ENCODE data around the gene MYO6.
"Not testable (repeated sequence)": the region's sequence is repeated elsewhere in the genome, so short reads cannot be mapped to it uniquely, and the experiment has no call there.

The MYO6 gene

DNA sequence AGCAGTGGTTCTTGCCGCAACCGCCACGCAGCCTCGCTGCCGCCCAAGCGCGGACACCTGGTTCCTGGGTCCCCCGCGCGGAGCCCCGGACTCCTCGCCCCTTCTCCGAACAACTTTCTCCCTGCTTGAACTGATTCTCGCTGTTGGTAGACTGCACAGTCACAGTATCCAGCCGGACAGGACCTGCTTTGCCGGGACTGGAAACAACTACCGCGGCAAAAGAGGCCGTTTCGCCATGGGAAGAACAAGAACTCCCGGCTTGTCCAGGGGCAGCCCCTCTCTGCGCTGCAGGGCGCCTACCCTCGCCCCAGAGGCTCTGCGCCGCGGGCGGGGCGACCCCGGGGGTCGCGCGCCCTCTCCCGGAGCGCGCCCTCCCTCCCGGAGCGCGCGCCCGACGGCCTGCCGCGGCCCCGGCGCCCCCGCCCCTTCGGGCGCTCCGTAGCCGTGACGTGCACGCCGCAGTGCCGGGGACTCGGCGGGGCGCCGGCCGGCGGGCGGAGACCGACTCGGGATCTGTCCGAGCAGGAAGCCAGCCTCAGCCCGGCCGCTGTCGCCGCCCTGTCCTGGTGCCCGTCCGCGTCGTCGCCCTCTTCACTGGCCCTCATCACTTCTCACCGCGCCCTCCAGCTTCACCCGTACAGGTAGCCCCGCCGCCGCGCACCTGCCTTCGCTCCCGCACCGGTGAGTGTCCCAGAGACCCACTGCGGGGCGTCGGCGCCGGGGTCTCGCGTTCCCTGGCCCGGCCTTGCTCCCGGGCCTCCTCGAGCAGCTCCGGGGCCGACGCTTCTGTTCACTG lies at the start of gene MYO6:
Gene MYO6, plus strand, starts transcription at position 497 of the 796 bp plus-strand sequence. CDS start 68,309 bp downstream, outside the sequence.
- no peaks in the 10 kb centered on the region for H3K9me3 ChIP-seq (ENCODE audit: low read length)
- no peaks in the 10 kb centered on the region for H3K36me3 ChIP-seq (ENCODE audit: insufficient read depth, low read length)
- no peaks in the 10 kb centered on the region for H3K27me3 ChIP-seq (ENCODE audit: insufficient read depth, low read length)
- peaks cover 8% of the 10 kb centered on the region for H3K4me1 ChIP-seq (ENCODE audit: insufficient read depth, low read length)
- H3K4me3 ChIP-seq (ENCODE audit: low read length), result peak within 1 kb of the TSS; percentile 88
- H2AFZ ChIP-seq (ENCODE audit: low read depth, low read length), result peak within 1 kb of the TSS; percentile 79

DNA sequence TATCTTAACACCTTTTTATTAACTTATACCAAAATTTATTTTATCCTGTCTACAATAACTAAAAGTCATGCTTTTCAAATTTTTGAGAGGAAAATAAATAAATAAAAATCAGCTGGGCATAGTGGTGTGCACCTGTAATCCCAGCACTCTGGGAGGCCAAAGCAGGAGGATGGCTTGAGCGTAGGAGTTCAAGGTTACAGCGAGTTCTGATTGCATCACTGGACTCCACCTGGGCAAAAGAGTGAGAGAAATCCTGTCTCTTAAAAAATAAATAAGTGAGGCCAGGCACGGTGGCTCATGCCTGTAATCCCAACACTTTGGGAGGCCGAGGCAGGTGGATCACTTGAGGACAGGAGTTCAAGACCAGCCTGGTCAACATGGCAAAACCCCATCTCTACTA lies 40.7 kb upstream of the MYO6 start:
- H3K4me3 ChIP-seq (ENCODE audit: low read length), result not testable (repeated sequence)
- H3K36me3 ChIP-seq (ENCODE audit: insufficient read depth, low read length), result peaks cover 58% of the 10 kb centered on the region

DNA sequence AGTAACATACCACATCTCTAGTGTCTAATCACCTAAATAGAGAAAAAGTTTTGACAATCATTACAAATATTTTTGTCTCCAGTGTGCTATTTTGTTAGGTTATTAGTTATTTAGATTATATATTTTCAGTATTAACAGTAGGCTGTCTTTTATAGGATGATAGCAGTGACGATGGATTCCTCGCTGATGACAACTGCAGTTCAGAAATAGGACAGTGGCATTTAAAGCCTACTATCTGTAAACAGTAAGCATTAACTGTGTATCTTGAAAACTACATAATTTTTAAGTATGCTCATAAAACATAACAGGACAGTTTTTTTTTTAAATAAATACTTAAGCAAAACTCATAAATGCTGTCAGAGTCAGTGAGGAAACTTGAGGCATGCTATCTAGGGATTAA lies 37.9 kb upstream of the MYO6 start:
- H3K36me3 ChIP-seq (ENCODE audit: insufficient read depth, low read length), result peaks cover 73% of the 10 kb centered on the region
- H2AFZ ChIP-seq (ENCODE audit: low read depth, low read length), result no peak overlapping the region
- no peaks in the 10 kb centered on the region for H3K9me3 ChIP-seq (ENCODE audit: low read length)
- no peaks in the 10 kb centered on the region for H3K4me1 ChIP-seq (ENCODE audit: insufficient read depth, low read length)
- no peak overlapping the region for H3K4me3 ChIP-seq (ENCODE audit: low read length)
- H3K27me3 ChIP-seq (ENCODE audit: insufficient read depth, low read length), result no peaks in the 10 kb centered on the region

More for the DNA sequence above, 40.7 kb upstream of the MYO6 start:
- not testable (repeated sequence) for H3K4me1 ChIP-seq (ENCODE audit: insufficient read depth, low read length); H3K9me3 ChIP-seq (ENCODE audit: low read length); H2AFZ ChIP-seq (ENCODE audit: low read depth, low read length); H3K27me3 ChIP-seq (ENCODE audit: insufficient read depth, low read length)

DNA sequence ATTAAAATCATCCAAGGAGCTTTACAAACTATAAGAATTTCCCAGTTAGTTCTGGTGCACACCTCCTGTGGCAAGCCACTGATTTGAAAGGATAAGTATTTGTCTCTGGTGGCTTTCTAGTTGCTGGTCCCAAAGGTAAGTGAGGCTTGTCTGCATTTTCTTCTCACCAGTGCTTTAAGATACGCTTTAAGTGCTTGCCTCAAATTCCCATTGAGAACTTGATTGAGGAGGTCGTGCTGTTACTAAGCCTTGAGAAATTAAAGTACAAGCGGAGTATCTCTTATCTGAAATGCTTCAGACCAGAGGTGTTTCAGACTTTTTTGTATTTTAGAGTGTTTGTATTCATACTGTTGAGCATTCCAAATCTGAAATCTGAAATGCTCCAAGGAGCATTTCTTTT lies 29.9 kb upstream of the MYO6 start:
- H3K9me3 ChIP-seq (ENCODE audit: low read length), result no peaks in the 10 kb centered on the region
- H3K36me3 ChIP-seq (ENCODE audit: insufficient read depth, low read length), result peaks cover 26% of the 10 kb centered on the region
- H3K4me3 ChIP-seq (ENCODE audit: low read length), result no peak overlapping the region

DNA sequence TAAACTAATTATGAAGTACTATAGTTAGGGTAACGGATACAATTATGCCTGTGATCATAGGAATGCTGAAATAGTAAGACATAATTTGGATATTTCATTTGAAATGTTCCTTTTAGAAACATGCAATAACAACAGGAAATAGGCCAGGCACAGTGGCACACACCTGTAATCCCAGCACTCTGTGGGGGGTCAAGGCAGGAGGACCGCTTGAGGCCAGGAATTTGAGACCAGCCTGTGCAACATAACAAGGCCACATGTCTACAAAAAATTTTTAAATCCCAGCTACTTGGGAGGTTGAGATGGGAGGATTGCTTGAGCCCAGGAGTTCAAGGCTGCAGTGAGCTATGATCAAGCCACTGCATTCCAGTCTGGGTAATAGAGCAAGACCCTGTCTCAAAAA lies 25.7 kb upstream of the MYO6 start:
- Histone ChIP-seq H2AFZ (ENCODE audit: low read depth, low read length) (no peak overlapping the region), H3K36me3 (ENCODE audit: insufficient read depth, low read length) (peaks cover under 1% of the 10 kb centered on the region), H3K27me3 (ENCODE audit: insufficient read depth, low read length) (no peaks in the 10 kb centered on the region), H3K4me3 (ENCODE audit: low read length) (no peak overlapping the region), H3K9me3 (ENCODE audit: low read length) (no peaks in the 10 kb centered on the region), H3K4me1 (ENCODE audit: insufficient read depth, low read length) (no peaks in the 10 kb centered on the region)

More for the DNA sequence above, 29.9 kb upstream of the MYO6 start:
- Histone ChIP-seq H2AFZ (ENCODE audit: low read depth, low read length) (no peak overlapping the region), H3K27me3 (ENCODE audit: insufficient read depth, low read length) (no peaks in the 10 kb centered on the region), H3K4me1 (ENCODE audit: insufficient read depth, low read length) (no peaks in the 10 kb centered on the region)

DNA sequence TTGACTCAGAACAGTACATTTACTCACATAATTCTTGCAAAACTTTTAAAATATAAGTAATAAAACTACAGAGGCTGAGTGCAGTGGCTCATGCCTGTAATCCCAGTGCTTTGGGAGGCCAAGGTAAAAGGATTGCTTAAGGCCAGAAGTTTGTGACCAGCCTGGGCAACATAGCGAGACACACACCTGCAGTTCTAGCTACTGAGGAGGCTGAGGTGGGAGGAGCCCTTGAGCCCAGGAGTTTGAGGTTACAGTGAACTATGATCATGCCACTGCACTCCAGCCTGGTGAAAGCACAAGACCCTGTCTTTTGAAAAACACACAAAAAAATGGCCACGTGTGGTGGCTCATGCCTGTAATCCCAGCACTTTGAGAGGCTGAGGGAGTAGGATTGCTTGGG lies 21.8 kb upstream of the MYO6 start:
- Histone ChIP-seq H3K4me1 (ENCODE audit: insufficient read depth, low read length) (no peaks in the 10 kb centered on the region), H3K36me3 (ENCODE audit: insufficient read depth, low read length) (no peaks in the 10 kb centered on the region), H3K27me3 (ENCODE audit: insufficient read depth, low read length) (no peaks in the 10 kb centered on the region), H3K9me3 (ENCODE audit: low read length) (no peaks in the 10 kb centered on the region), H3K4me3 (ENCODE audit: low read length) (no peak overlapping the region), H2AFZ (ENCODE audit: low read depth, low read length) (no peak overlapping the region)

DNA sequence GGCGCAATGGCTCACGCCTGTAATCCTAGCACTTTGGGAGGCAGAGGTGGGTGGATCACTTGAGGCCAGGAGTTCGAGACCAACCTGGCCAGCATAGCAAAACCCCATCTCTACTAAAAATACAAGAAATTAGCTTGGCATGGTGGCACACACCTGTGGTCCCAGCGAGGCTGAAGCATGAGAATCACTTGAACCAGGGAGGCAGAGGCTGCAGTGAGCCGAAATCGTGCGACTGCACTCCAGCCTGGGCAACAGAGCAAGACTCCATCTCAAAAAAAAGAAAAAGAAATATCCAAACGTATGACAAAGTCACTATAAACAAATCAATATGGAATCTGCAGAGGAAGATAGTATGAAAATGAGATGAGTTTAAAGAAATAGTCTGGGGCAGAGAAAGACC lies 18.0 kb upstream of the MYO6 start:
- not testable (repeated sequence) for H3K4me3 ChIP-seq (ENCODE audit: low read length); H3K36me3 ChIP-seq (ENCODE audit: insufficient read depth, low read length); H2AFZ ChIP-seq (ENCODE audit: low read depth, low read length); H3K27me3 ChIP-seq (ENCODE audit: insufficient read depth, low read length); H3K9me3 ChIP-seq (ENCODE audit: low read length); H3K4me1 ChIP-seq (ENCODE audit: insufficient read depth, low read length)

DNA sequence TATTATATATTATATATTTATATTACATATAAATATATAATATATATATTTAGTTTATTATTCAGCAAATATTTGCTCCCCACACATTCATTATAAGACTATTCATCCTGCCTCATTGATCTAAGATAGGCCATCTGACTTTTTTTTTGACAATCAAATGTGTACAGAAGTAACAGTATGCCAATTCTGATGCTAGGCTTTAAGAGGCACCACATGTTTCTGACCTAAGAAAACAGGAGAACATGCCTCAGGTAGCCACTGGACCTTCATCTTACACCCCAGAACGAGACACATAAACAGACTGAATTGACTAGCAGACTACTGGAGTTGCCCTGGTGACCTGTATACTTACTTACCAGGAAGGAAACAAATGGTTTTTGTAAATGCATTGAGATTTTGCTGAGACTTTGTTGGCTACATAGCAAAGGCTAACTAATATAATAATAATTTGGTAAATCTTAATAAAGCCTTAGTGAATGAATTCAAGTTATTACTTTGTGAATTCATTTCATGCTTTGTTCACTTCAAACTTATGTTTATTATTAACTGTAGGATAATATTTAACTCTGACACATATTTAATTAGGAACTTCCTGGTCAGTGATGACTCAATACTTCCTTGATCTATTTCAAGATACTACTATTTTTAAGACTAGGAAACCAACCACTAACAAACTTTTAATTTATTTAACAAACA lies 13.4 kb upstream of the MYO6 start:
- Histone ChIP-seq H2AFZ (ENCODE audit: low read depth, low read length) (no peak overlapping the region), H3K4me3 (ENCODE audit: low read length) (no peak overlapping the region)

DNA sequence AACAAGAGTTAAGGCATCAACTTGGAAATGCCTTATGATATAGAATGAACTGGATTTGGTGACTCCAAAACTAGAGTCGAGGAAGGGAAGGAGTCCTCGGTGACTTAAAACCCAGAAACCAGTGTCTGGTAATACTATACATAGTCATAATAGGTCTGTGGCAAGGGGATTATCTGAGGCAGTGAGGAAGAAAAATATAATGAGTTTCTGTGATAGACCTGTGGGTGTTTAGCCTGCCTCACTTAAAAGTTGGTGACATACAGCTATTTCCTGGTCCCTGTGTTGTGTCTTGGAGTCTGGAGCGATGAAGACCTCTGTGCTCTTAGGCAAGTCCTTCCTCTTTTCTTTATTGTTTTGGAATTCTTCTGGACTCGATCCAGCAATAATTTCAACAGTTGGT lies 5.1 kb upstream of the MYO6 start:
- Histone ChIP-seq H3K4me3 (ENCODE audit: low read length) (no peak overlapping the region), H2AFZ (ENCODE audit: low read depth, low read length) (no peak overlapping the region), H3K36me3 (ENCODE audit: insufficient read depth, low read length) (no peaks in the 10 kb centered on the region), H3K9me3 (ENCODE audit: low read length) (no peaks in the 10 kb centered on the region), H3K27me3 (ENCODE audit: insufficient read depth, low read length) (no peaks in the 10 kb centered on the region), H3K4me1 (ENCODE audit: insufficient read depth, low read length) (no peaks in the 10 kb centered on the region)

More for the DNA sequence above, 13.4 kb upstream of the MYO6 start:
- Histone ChIP-seq H3K9me3 (ENCODE audit: low read length) (no peaks in the 10 kb centered on the region), H3K27me3 (ENCODE audit: insufficient read depth, low read length) (no peaks in the 10 kb centered on the region), H3K4me1 (ENCODE audit: insufficient read depth, low read length) (no peaks in the 10 kb centered on the region), H3K36me3 (ENCODE audit: insufficient read depth, low read length) (no peaks in the 10 kb centered on the region)

DNA sequence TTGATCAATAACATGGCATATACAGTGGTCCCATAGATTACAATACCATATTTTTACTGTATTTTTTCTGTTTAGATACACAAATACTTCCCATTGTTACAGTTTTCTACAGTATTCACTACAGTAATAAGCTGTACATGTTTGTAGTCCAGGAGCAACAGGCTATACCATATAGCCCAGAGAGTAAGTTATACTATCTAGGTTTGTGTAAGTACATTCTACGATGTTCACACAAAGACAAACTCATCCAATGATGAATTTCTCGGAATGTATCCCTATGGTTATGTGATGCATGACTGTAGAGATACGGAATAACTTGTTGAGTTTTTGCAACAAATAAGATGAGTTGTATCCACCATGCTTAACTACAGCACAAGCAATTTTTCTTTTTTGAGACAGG lies 3.6 kb upstream of the MYO6 start:
- Histone ChIP-seq H3K36me3 (ENCODE audit: insufficient read depth, low read length) (no peaks in the 10 kb centered on the region), H2AFZ (ENCODE audit: low read depth, low read length) (no peak overlapping the region), H3K4me1 (ENCODE audit: insufficient read depth, low read length) (peaks cover 2% of the 10 kb centered on the region), H3K27me3 (ENCODE audit: insufficient read depth, low read length) (no peaks in the 10 kb centered on the region), H3K9me3 (ENCODE audit: low read length) (no peaks in the 10 kb centered on the region), H3K4me3 (ENCODE audit: low read length) (no peak overlapping the region)

DNA sequence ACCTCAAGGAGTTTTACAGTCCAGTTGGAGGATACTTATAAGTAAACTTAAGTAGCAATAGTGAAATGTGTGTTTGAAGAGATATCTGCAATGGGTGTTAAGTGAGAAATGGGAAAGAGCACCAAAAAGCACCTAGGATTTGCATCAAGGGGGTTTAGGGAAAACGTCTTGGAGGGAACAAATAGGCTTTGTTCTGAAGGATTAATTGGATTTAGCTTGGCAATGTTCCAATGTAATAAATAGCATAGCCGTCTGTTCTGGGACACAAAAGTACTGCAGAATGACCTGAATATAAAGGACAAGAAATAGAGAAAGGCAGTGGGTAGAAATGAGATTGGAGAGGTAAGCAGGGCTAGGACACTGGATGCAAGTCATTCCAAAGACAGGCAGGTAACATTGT lies 2.8 kb upstream of the MYO6 start:
- H3K9me3 ChIP-seq (ENCODE audit: low read length), result no peaks in the 10 kb centered on the region
- H3K27me3 ChIP-seq (ENCODE audit: insufficient read depth, low read length), result no peaks in the 10 kb centered on the region

DNA sequence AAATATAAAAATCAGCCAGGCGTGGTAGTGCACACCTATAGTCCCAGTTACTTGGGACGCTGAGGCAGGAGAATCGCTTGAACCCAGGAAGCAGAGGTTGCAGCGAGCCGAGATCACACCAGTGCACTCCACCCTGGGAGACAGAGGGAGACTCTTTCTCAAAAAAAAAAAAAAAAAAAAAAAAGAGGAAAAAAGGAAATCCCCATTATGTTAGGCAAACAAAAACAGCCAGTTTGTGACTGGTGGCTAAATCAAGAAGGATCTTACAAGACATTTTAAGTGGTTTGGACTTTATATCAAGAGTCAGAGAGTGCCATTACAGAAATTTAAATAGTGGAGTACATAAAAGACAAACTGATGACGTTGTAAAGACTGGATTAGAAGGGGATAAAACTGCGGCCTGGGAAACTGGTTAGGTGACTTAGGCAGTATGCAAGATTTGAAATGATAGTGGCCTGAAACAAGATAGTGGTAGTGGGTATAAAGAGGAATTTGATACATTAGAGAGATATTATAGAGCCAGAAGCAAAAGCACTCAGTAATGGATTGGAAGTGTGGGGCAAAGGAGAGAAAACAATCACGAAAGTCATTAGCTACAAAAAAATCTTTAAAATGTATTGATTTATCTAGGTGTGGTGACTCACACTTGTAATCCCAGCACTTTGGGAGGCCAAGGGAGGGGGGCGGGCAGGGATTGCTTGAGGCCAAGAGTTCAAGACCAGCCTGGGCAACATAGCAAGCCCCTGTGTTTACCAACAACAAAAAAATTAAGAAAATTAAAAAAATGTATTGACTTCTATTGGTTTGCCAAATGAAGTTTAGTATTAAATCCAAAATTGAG lies 1.7 kb upstream of the MYO6 start:
- H3K36me3 ChIP-seq (ENCODE audit: insufficient read depth, low read length), result no peaks in the 10 kb centered on the region
- no peak overlapping the region for H2AFZ ChIP-seq (ENCODE audit: low read depth, low read length)
- H3K9me3 ChIP-seq (ENCODE audit: low read length), result no peaks in the 10 kb centered on the region
- no peaks in the 10 kb centered on the region for H3K27me3 ChIP-seq (ENCODE audit: insufficient read depth, low read length)
- H3K4me1 ChIP-seq (ENCODE audit: insufficient read depth, low read length), result peaks cover 8% of the 10 kb centered on the region
- H3K4me3 ChIP-seq (ENCODE audit: low read length), result peak overlapping the region; percentile 88

More for the DNA sequence above, 2.8 kb upstream of the MYO6 start:
- H3K4me1 ChIP-seq (ENCODE audit: insufficient read depth, low read length), result peaks cover 6% of the 10 kb centered on the region
- no peaks in the 10 kb centered on the region for H3K36me3 ChIP-seq (ENCODE audit: insufficient read depth, low read length)
- H3K4me3 ChIP-seq (ENCODE audit: low read length), result no peak overlapping the region
- H2AFZ ChIP-seq (ENCODE audit: low read depth, low read length), result no peak overlapping the region

Data from neuron (in vitro differentiated cells).